GM23338 (cell line): Measurements from ENCODE around the gene MAP2K7. TPM values are rescaled to one million over a fixed set of nuclear protein-coding genes. Genes with fewer than 3 reads are reported as not detected.

ENCODE experiments used
- ATAC-seq: fragments of 200-7000 bp; cut with Tn5 transposase; 3 replicates; pipeline ENCODE4 v1.9.1; 2020
- DNase-seq: peaks from one replicate; pipeline ENCODE4 v3.0.0-alpha.2; 2015; ENCODE audit warnings: low spot score
- H2AFZ ChIP-seq: fragments of 200-600 bp; sonication (generic); 2 replicates; pipeline ENCODE4 v1.8.0; 2016; ENCODE audit warnings: antibody characterized with exemption, mild to moderate bottlenecking, moderate library complexity
- H3F3A ChIP-seq: fragments of 200-600 bp; sonication (generic); replicated peaks from 2 replicates; pipeline ENCODE4 v1.8.0; 2017; ENCODE audit warnings: antibody characterized with exemption, mixed run types, low read depth
- H3K27ac ChIP-seq: fragments of 200-600 bp; sonication (generic); 2 replicates; pipeline ENCODE4 v1.6.1; 2016; ENCODE audit warnings: low read depth
- H3K27me3 ChIP-seq: fragments of 200-600 bp; sonication (generic); 2 replicates; pipeline ENCODE4 v1.8.0; 2016; ENCODE audit warnings: mild to moderate bottlenecking, mixed run types, moderate library complexity; ENCODE audit not compliant: insufficient read depth
- H3K36me3 ChIP-seq: fragments of 200-600 bp; sonication (generic); 2 replicates; pipeline ENCODE4 v1.8.0; 2016; ENCODE audit warnings: mild to moderate bottlenecking; ENCODE audit not compliant: insufficient read depth
- H3K4me1 ChIP-seq: fragments of 200-600 bp; sonication (generic); 2 replicates; pipeline ENCODE4 v1.8.0; 2016; ENCODE audit warnings: mild to moderate bottlenecking, moderate library complexity; ENCODE audit not compliant: insufficient read depth
- H3K4me2 ChIP-seq: fragments of 200-600 bp; sonication (generic); 2 replicates; pipeline ENCODE4 v1.7.1; 2017; ENCODE audit warnings: mixed run types
- H3K4me3 ChIP-seq: fragments of 200-600 bp; sonication (generic); 2 replicates; pipeline ENCODE4 v1.6.1; 2016; ENCODE audit warnings: mixed run types
- H3K79me2 ChIP-seq: fragments of 200-600 bp; sonication (generic); replicated peaks from 2 replicates; pipeline ENCODE4 v1.8.0; 2017; ENCODE audit warnings: mild to moderate bottlenecking; ENCODE audit not compliant: insufficient read depth
- H3K9me2 ChIP-seq: fragments of 200-600 bp; sonication (generic); 2 replicates; pipeline ENCODE4 v1.8.0; 2017; ENCODE audit not compliant: insufficient read depth
- H4K20me1 ChIP-seq: fragments of 200-600 bp; sonication (generic); replicated peaks from 2 replicates; pipeline ENCODE4 v1.8.0; 2017; ENCODE audit warnings: mild to moderate bottlenecking; ENCODE audit not compliant: insufficient read depth
- H3K27ac Mint-ChIP-seq: 2 replicates; pipeline ENCODE4 v1.8.0; 2020; ENCODE audit warnings: inconsistent platforms, mild to moderate bottlenecking, moderate library complexity, mixed read lengths
- H3K27me3 Mint-ChIP-seq: 3 replicates; pipeline ENCODE4 v1.8.0; 2022; ENCODE audit warnings: low read depth, mild to moderate bottlenecking, moderate library complexity, mixed read lengths, inconsistent platforms; ENCODE audit not compliant: insufficient read depth, poor library complexity
- H3K36me3 Mint-ChIP-seq: 3 replicates; pipeline ENCODE4 v1.8.0; 2021; ENCODE audit warnings: low read depth, mild to moderate bottlenecking, inconsistent platforms, moderate library complexity, mixed read lengths
- H3K4me1 Mint-ChIP-seq: 3 replicates; pipeline ENCODE4 v1.8.0; 2020; ENCODE audit warnings: mild to moderate bottlenecking, inconsistent platforms, mixed read lengths
- H3K4me3 Mint-ChIP-seq: 3 replicates; pipeline ENCODE4 v1.8.0; 2021; ENCODE audit warnings: moderate library complexity, mild to moderate bottlenecking, inconsistent platforms, mixed read lengths
- H3K9me3 Mint-ChIP-seq: 3 replicates; pipeline ENCODE4 v1.8.0; 2020; ENCODE audit warnings: moderate library complexity, mild to moderate bottlenecking, inconsistent platforms, mixed read lengths
- CREB1 ChIP-seq: fragments of 250-450 bp; sonication (Bioruptor Pico); IDR thresholded peaks from 2 replicates; pipeline ENCODE4 v1.5.0; 2020; ENCODE audit warnings: low read depth, mild to moderate bottlenecking, moderate library complexity
- CTCF ChIP-seq, 2 experiments: fragments of 200-600 bp in 1 of 2; sonication (generic) in 1 of 2; conservative IDR thresholded peaks; 2 replicates each; pipeline versions ENCODE4 v1.5.1 to v1.6.1; 2016 to 2017; ENCODE audit warnings: antibody characterized with exemption in 2 of 2, low read depth in 2 of 2, mild to moderate bottlenecking in 2 of 2, moderate library complexity in 1 of 2
- ETS1 ChIP-seq: IDR thresholded peaks from 2 replicates; pipeline ENCODE4 v1.6.1; 2016; ENCODE audit warnings: antibody characterized with exemption
- EZH2phosphoT487 ChIP-seq: fragments of 200-600 bp; sonication (generic); IDR thresholded peaks from one replicate; pipeline ENCODE4 v1.8.1; 2018; ENCODE audit warnings: antibody characterized with exemption; ENCODE audit not compliant: unreplicated experiment
- JUNB ChIP-seq: IDR thresholded peaks from one replicate; pipeline ENCODE4 v1.6.1; 2016; ENCODE audit warnings: antibody characterized with exemption; ENCODE audit not compliant: unreplicated experiment
- NANOG ChIP-seq: IDR thresholded peaks from 2 replicates; pipeline ENCODE4 v1.6.1; 2016; ENCODE audit warnings: antibody characterized with exemption, borderline replicate concordance
- STAT1 ChIP-seq: IDR thresholded peaks from one replicate; pipeline ENCODE4 v1.6.1; 2016; ENCODE audit warnings: antibody characterized with exemption; ENCODE audit not compliant: unreplicated experiment
- ZNF114 ChIP-seq: fragments of 250-450 bp; sonication (Bioruptor Pico); IDR thresholded peaks from 2 replicates; pipeline ENCODE4 v1.5.0; 2020; ENCODE audit warnings: mild to moderate bottlenecking, moderate library complexity
- ZNF462 ChIP-seq: fragments of 250-450 bp; sonication (Bioruptor Pico); IDR thresholded peaks from 2 replicates; pipeline ENCODE4 v1.5.0; 2020; ENCODE audit warnings: mild to moderate bottlenecking, moderate library complexity
- polyA plus RNA-seq: library from polyadenylated mRNA; unstranded; fragments of >200 nt; fragmentation: Nextera tagmentation; extraction: Ambion mirVana; gene quantifications from 2 replicates; pipeline ENCODE4 v1.2.1, GENCODE V29; 2016
- total RNA-seq: library from RNA; depleted of rRNA; stranded (reverse); fragments of >200 nt; shearing (Covaris generic); gene quantifications from 2 replicates; pipeline ENCODE4 v1.2.3, GENCODE V29; 2014

MAP2K7 gene
- total and polyA plus RNA-seq, 2 experiments from 2014 or later, result 11.3 to 22.6 TPM

- Histone ChIP-seq H3K4me1 (no peaks in the 10 kb centered on the region; the same call in 1 of the 2 replicates), H3K36me3 (0 out of 2 replicates have a peak, but pooled peaks cover under 1% of the 10 kb centered on the region), H4K20me1 (no peaks in the 10 kb centered on the region; the same call in 1 of the 2 replicates), H3K79me2 (no peaks in the 10 kb centered on the region), H3K9me2 (no peaks in the 10 kb centered on the region), H3K4me2 (no peak overlapping the region), H3K4me3 (no peak overlapping the region), H2AFZ (no peak overlapping the region), H3K27ac (no peak overlapping the region), H3K27me3 (no peaks in the 10 kb centered on the region), H3F3A (0 out of 2 replicates have a peak, but pooled peaks cover 5% of the 10 kb centered on the region)
- DNase-seq, result no peak
- TF ChIP-seq NANOG (no peak), ETS1 (no peak), ZNF462 (CRISPR knock-in tag) (no peak), STAT1 (no peak), CTCF (conservative IDR thresholded peaks at IDR 0.05; ENCODE audit: low read depth in 2 of 2) (no peak), EZH2phosphoT487 (no peak), ZNF114 (CRISPR knock-in tag) (no peak), JUNB (no peak), CREB1 (CRISPR knock-in tag) (no peak)
- Mint-ChIP-seq H3K9me3 (peaks cover 7% of the 10 kb centered on the region), H3K27ac (no peak overlapping the region), H3K4me1 (peaks cover 7% of the 10 kb centered on the region), H3K27me3 (peaks cover 23% of the 10 kb centered on the region), H3K4me3 (no peak overlapping the region), H3K36me3 (peaks cover 16% of the 10 kb centered on the region; the same call in 2 of the 3 replicates)
- ATAC-seq, result peak; percentile 16
Observed at GRCh38 chr19:7953060-7953459, 49.4 kb downstream of the MAP2K7 start.
